ENCODE measurements around the gene VPS13A. TPM values are rescaled to one million over a fixed set of nuclear protein-coding genes. Genes with fewer than 3 reads are reported as not detected.

Gene VPS13A
- total RNA-seq, 4 donors from 2014 or later: 22.5 to 58.9 (median 39.0) TPM

- H3K27ac ChIP-seq: no peak overlapping the region
- intact Hi-C loops (cut with DNase I; ENCODE audit: low total_unique reads): no loop called here
- H3K9me3 ChIP-seq: no peaks in the 10 kb centered on the region
- H3K4me3 ChIP-seq: no peak overlapping the region
- H3K27me3 ChIP-seq: no peaks in the 10 kb centered on the region
- DNase-seq: no peak
- TF ChIP-seq CTCF (IDR thresholded peaks at IDR 0.05): no peak
- no peak for TF ChIP-seq POLR2A (IDR thresholded peaks at IDR 0.05)
- no peaks in the 10 kb centered on the region for H3K4me1 ChIP-seq
- no peaks in the 10 kb centered on the region for H3K36me3 ChIP-seq
Measured at GRCh38 chr9:77188242-77188641, 10.9 kb downstream of the VPS13A start.

GRCh38 chr9:77194423-77194822 is 17.1 kb downstream of the VPS13A start:
- Histone ChIP-seq H3K9me3 (no peaks in the 10 kb centered on the region), H3K27me3 (no peaks in the 10 kb centered on the region), H3K27ac (no peak overlapping the region), H3K4me1 (no peaks in the 10 kb centered on the region), H3K4me3 (no peak overlapping the region), H3K36me3 (no peaks in the 10 kb centered on the region)
- intact Hi-C loops (cut with DNase I; ENCODE audit: low total_unique reads): no loop called here
- DNase-seq: no peak
- no peak for TF ChIP-seq POLR2A (IDR thresholded peaks at IDR 0.05)
- TF ChIP-seq CTCF (IDR thresholded peaks at IDR 0.05): no peak

GRCh38 chr9:77210116-77210515 is 32.8 kb downstream of the VPS13A start:
- intact Hi-C loops (cut with DNase I; ENCODE audit: low total_unique reads): no loop called here

GRCh38 chr9:77211561-77211960 is 34.2 kb downstream of the VPS13A start:
- no peaks in the 10 kb centered on the region for H3K36me3 ChIP-seq
- intact Hi-C loops (cut with DNase I; ENCODE audit: low total_unique reads): no loop called here
- H3K4me1 ChIP-seq: no peaks in the 10 kb centered on the region

More at GRCh38 chr9:77210116-77210515, 32.8 kb downstream of the VPS13A start:
- H3K4me3 ChIP-seq: no peak overlapping the region
- no peaks in the 10 kb centered on the region for H3K36me3 ChIP-seq
- no peak overlapping the region for H3K27ac ChIP-seq
- no peak for DNase-seq
- TF ChIP-seq POLR2A (IDR thresholded peaks at IDR 0.05) (no peak), CTCF (IDR thresholded peaks at IDR 0.05) (no peak)
- H3K4me1 ChIP-seq: no peaks in the 10 kb centered on the region
- no peaks in the 10 kb centered on the region for H3K27me3 ChIP-seq
- no peaks in the 10 kb centered on the region for H3K9me3 ChIP-seq

DNA sequence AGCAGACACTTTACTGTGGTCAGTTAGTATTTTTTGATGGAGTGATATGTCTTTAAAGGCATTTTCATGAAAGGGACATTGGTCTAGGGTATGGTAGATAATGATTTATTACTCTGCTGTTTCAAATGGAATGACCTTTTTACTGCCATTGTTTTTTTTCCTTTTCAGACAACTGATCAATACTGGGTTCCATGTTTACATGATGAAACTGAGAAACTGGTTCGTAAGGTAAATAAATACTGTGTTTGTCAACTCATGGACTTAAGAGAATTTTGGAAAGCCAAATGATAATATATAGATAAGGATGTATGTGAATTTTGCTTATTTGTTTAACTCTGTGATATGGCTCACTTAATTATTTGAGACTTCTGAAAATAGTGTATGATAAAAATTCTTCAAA is 35.5 kb downstream of the VPS13A start:
- intact Hi-C loops (cut with DNase I; ENCODE audit: low total_unique reads): no loop called here
- H3K36me3 ChIP-seq: no peaks in the 10 kb centered on the region

More at GRCh38 chr9:77211561-77211960, 34.2 kb downstream of the VPS13A start:
- no peaks in the 10 kb centered on the region for H3K27me3 ChIP-seq
- TF ChIP-seq POLR2A (IDR thresholded peaks at IDR 0.05) (no peak), CTCF (IDR thresholded peaks at IDR 0.05) (no peak)
- H3K9me3 ChIP-seq: no peaks in the 10 kb centered on the region
- no peak for DNase-seq
- H3K27ac ChIP-seq: no peak overlapping the region
- no peak overlapping the region for H3K4me3 ChIP-seq

More for the DNA sequence above, 35.5 kb downstream of the VPS13A start:
- H3K4me3 ChIP-seq: no peak overlapping the region
- H3K27ac ChIP-seq: no peak overlapping the region
- no peaks in the 10 kb centered on the region for H3K27me3 ChIP-seq
- H3K4me1 ChIP-seq: no peaks in the 10 kb centered on the region
- H3K9me3 ChIP-seq: no peaks in the 10 kb centered on the region
- TF ChIP-seq CTCF (IDR thresholded peaks at IDR 0.05): no peak
- TF ChIP-seq POLR2A (IDR thresholded peaks at IDR 0.05): no peak
- DNase-seq: no peak

Data from uterus (tissue), 4 donors.